HEK293 (cell line): ENCODE data around the gene FAM124A.

Experiments
- CTCF ChIA-PET: fragments of 350-600 bp; formaldehyde crosslinking; extraction: SDS; loops from one replicate; lab custom pipeline; 2021; ENCODE audit warnings: antibody characterized with exemption; lab: Yijun Ruan, JAX
- POLR2A ChIA-PET: fragments of 300-600 bp; formaldehyde crosslinking; extraction: SDS; loops from one replicate; lab custom pipeline; 2020; ENCODE audit warnings: antibody characterized with exemption, inconsistent platforms; lab: Yijun Ruan, JAX
- H3K27ac ChIP-seq: fragments of 200-500 bp; sonication (Bioruptor generic); 2 replicates; pipeline ENCODE4 v1.5.1; 2014; ENCODE audit warnings: low read depth, low read length, control low read depth, inconsistent platforms; ENCODE audit errors: extremely low read depth
- H3K36me3 ChIP-seq, 2 experiments: fragments of 200-500 bp in 1 of 2; sonication (Bioruptor generic) in 1 of 2; 1 replicate in 1 of 2; 2 replicates in 1 of 2; pipeline ENCODE4 v1.5.1; 2014 to 2017; ENCODE audit warnings: inconsistent platforms in 2 of 2, low read length in 2 of 2; ENCODE audit not compliant: control insufficient read depth in 2 of 2, insufficient read depth in 1 of 2
- H3K4me1 ChIP-seq: fragments of 200-500 bp; sonication (Bioruptor generic); 2 replicates; pipeline ENCODE4 v1.5.1; 2014; ENCODE audit warnings: mild to moderate bottlenecking, low read length, inconsistent platforms; ENCODE audit not compliant: control insufficient read depth, insufficient read depth
- H3K4me3 ChIP-seq: 2 replicates; pipeline ENCODE4 v1.5.1; 2011; ENCODE audit warnings: low read depth, mild to moderate bottlenecking, control low read depth, low read length, moderate library complexity
- H3K9me3 ChIP-seq: fragments of 200-500 bp; sonication (Bioruptor generic); 2 replicates; pipeline ENCODE4 v1.5.1; 2014; ENCODE audit warnings: low read depth, low read length, inconsistent platforms; ENCODE audit not compliant: control insufficient read depth, insufficient read depth
- GLI2 ChIP-seq: fragments of 450-650 bp; formaldehyde crosslinking; IDR thresholded peaks from 2 replicates; pipeline ENCODE4; 2017; ENCODE audit warnings: missing biosample characterization, missing genetic modification characterization, low read depth, borderline replicate concordance
- GLIS2 ChIP-seq: fragments of 450-650 bp; formaldehyde crosslinking; IDR thresholded peaks from 2 replicates; pipeline ENCODE4 v1.5.1; 2016; ENCODE audit warnings: missing biosample characterization, missing genetic modification characterization
- OVOL3 ChIP-seq: fragments of 450-650 bp; formaldehyde crosslinking; IDR thresholded peaks from 2 replicates; pipeline ENCODE4 v1.5.1; 2016; ENCODE audit warnings: missing biosample characterization, missing genetic modification characterization
- SP3 ChIP-seq: fragments of 450-650 bp; formaldehyde crosslinking; IDR thresholded peaks from 2 replicates; pipeline ENCODE4 v1.5.1; 2016; ENCODE audit warnings: missing biosample characterization, missing genetic modification characterization
- WT1 ChIP-seq: fragments of 450-650 bp; formaldehyde crosslinking; IDR thresholded peaks from 2 replicates; pipeline ENCODE4 v1.5.1; 2016; ENCODE audit warnings: missing biosample characterization, missing genetic modification characterization
- YY1 ChIP-seq: fragments of 450-650 bp; formaldehyde crosslinking; IDR thresholded peaks from 2 replicates; pipeline ENCODE4 v1.5.1; 2018; ENCODE audit warnings: missing biosample characterization, missing genetic modification characterization
- ZBTB8A ChIP-seq: fragments of 450-650 bp; formaldehyde crosslinking; IDR thresholded peaks from 2 replicates; pipeline ENCODE4 v1.5.1; 2016; ENCODE audit warnings: missing biosample characterization, missing genetic modification characterization
- ZFP41 ChIP-seq: fragments of 450-650 bp; formaldehyde crosslinking; IDR thresholded peaks from 2 replicates; pipeline ENCODE4 v1.5.1; 2016; ENCODE audit warnings: missing biosample characterization, missing genetic modification characterization, borderline replicate concordance
- ZNF175 ChIP-seq: fragments of 450-650 bp; formaldehyde crosslinking; IDR thresholded peaks from 2 replicates; pipeline ENCODE4 v1.5.1; 2016; ENCODE audit warnings: missing biosample characterization, missing genetic modification characterization
- ZNF202 ChIP-seq: fragments of 450-650 bp; formaldehyde crosslinking; IDR thresholded peaks from 2 replicates; pipeline ENCODE4 v1.5.1; 2016; ENCODE audit warnings: missing biosample characterization, missing genetic modification characterization, borderline replicate concordance
- ZNF423 ChIP-seq: fragments of 450-650 bp; formaldehyde crosslinking; IDR thresholded peaks from 2 replicates; pipeline ENCODE4 v1.5.1; 2016; ENCODE audit warnings: missing biosample characterization, missing genetic modification characterization
- ZNF544 ChIP-seq: fragments of 450-650 bp; formaldehyde crosslinking; IDR thresholded peaks from 2 replicates; pipeline ENCODE4 v1.5.0; 2017; ENCODE audit warnings: missing biosample characterization, missing genetic modification characterization
- ZNF610 ChIP-seq: fragments of 450-650 bp; formaldehyde crosslinking; IDR thresholded peaks from 2 replicates; pipeline ENCODE4 v1.5.1; 2016; ENCODE audit warnings: missing biosample characterization, missing genetic modification characterization, borderline replicate concordance
- ZNF629 ChIP-seq: fragments of 450-650 bp; formaldehyde crosslinking; IDR thresholded peaks from 2 replicates; pipeline ENCODE4 v1.5.1; 2017; ENCODE audit warnings: missing biosample characterization, missing genetic modification characterization
- TF ChIP-seq, protein P1 (sequence below): IDR thresholded peaks from 2 replicates; pipeline ENCODE4 v1.6.1; 2011; ENCODE audit warnings: mild to moderate bottlenecking, low read depth, low read length, borderline replicate concordance
- TF ChIP-seq, protein P2 (sequence below): fragments of 450-650 bp; formaldehyde crosslinking; IDR thresholded peaks from 2 replicates; pipeline ENCODE4 v1.5.1; 2016; ENCODE audit warnings: missing biosample characterization, missing genetic modification characterization, low read depth
- TF ChIP-seq, protein P3 (sequence below): fragments of 450-650 bp; formaldehyde crosslinking; IDR thresholded peaks from 2 replicates; pipeline ENCODE4 v1.5.1; 2017; ENCODE audit warnings: missing biosample characterization, missing genetic modification characterization

Gene FAM124A

DNA sequence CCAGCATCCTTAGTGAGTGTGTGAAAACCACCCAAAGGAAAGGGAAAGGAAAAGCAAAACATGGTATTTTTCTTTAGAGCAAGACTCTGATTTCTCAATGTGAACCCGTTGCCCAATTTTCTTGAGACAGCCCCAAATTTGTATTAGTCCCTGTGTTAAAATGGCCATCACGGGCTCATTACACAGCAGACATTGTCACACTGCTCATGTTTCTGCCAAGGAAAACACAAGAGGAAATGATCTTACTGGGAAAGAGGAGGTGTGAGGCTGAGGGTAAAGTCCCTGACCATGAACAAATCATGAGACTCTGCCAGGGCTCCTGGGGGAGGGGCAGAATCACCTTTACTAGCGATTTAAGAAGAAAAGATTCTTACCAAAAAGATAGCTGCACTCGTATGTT is 54.4 kb downstream of the FAM124A start:
- H3K4me1 ChIP-seq, result no peaks in the 10 kb centered on the region
- CTCF ChIA-PET, result interaction anchor here (0.6 to 3.6 kb wide), 2 partner anchors 10 to 262 kb away, joined by 4 to 15 read pairs; no protein-coding TSS in a partner anchor

DNA sequence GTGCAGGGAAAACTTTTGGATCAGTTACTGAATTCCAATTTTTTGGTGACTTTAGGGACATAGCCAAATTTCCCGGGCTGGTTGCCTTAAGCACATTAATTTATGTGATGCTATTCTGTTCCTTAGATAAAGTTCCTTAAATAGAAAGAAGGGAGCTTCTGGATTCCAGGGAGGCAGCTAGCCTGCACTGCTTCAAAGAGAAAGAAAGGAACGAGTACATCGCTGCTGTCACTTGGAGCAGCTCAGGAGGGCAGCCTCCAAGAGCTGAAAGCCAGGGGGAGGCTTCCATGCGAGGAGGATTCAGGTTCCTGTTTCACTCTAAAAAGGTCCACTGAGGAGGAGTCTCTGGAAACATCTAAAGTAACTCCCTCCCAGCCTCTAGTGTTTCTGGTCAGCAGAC is 55.7 kb downstream of the FAM124A start:
- CTCF ChIA-PET, result interaction anchor here (3.6 kb wide), 1 partner anchor 9 kb away, joined by 15 read pairs; no protein-coding TSS in a partner anchor
- no peak for TF ChIP-seq ZNF629 (tag by site-specific recombination)
- TF ChIP-seq, all 188 proteins: peak for 0
- POLR2A ChIA-PET, result no interaction called here
- H3K27ac ChIP-seq, result no peak overlapping the region
- H3K4me3 ChIP-seq, result no peak overlapping the region
- H3K36me3 ChIP-seq, result no peaks in the 10 kb centered on the region
- no peaks in the 10 kb centered on the region for H3K9me3 ChIP-seq
- H3K4me1 ChIP-seq, result no peaks in the 10 kb centered on the region

More for the DNA sequence above, 54.4 kb downstream of the FAM124A start:
- H3K36me3 ChIP-seq, result no peaks in the 10 kb centered on the region
- POLR2A ChIA-PET, result no interaction called here
- H3K27ac ChIP-seq, result no peak overlapping the region
- TF ChIP-seq GLIS2 (tag by site-specific recombination) (no peak), YY1 (tag by site-specific recombination) (no peak), ZNF202 (tag by site-specific recombination) (no peak), WT1 (no peak), GLI2 (no peak), ZNF544 (tag by site-specific recombination) (no peak), ZNF423 (tag by site-specific recombination) (no peak), OVOL3 (tag by site-specific recombination) (no peak), ZBTB8A (tag by site-specific recombination) (no peak), SP3 (tag by site-specific recombination) (no peak), ZNF175 (no peak), ZFP41 (tag by site-specific recombination) (no peak), ZNF610 (no peak)
- TF ChIP-seq, protein P1, sequence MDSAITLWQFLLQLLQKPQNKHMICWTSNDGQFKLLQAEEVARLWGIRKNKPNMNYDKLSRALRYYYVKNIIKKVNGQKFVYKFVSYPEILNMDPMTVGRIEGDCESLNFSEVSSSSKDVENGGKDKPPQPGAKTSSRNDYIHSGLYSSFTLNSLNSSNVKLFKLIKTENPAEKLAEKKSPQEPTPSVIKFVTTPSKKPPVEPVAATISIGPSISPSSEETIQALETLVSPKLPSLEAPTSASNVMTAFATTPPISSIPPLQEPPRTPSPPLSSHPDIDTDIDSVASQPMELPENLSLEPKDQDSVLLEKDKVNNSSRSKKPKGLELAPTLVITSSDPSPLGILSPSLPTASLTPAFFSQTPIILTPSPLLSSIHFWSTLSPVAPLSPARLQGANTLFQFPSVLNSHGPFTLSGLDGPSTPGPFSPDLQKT, result no peak
- TF ChIP-seq, protein P2, sequence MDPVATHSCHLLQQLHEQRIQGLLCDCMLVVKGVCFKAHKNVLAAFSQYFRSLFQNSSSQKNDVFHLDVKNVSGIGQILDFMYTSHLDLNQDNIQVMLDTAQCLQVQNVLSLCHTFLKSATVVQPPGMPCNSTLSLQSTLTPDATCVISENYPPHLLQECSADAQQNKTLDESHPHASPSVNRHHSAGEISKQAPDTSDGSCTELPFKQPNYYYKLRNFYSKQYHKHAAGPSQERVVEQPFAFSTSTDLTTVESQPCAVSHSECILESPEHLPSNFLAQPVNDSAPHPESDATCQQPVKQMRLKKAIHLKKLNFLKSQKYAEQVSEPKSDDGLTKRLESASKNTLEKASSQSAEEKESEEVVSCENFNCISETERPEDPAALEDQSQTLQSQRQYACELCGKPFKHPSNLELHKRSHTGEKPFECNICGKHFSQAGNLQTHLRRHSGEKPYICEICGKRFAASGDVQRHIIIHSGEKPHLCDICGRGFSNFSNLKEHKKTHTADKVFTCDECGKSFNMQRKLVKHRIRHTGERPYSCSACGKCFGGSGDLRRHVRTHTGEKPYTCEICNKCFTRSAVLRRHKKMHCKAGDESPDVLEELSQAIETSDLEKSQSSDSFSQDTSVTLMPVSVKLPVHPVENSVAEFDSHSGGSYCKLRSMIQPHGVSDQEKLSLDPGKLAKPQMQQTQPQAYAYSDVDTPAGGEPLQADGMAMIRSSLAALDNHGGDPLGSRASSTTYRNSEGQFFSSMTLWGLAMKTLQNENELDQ (tag by site-specific recombination), result no peak
- TF ChIP-seq, protein P3, sequence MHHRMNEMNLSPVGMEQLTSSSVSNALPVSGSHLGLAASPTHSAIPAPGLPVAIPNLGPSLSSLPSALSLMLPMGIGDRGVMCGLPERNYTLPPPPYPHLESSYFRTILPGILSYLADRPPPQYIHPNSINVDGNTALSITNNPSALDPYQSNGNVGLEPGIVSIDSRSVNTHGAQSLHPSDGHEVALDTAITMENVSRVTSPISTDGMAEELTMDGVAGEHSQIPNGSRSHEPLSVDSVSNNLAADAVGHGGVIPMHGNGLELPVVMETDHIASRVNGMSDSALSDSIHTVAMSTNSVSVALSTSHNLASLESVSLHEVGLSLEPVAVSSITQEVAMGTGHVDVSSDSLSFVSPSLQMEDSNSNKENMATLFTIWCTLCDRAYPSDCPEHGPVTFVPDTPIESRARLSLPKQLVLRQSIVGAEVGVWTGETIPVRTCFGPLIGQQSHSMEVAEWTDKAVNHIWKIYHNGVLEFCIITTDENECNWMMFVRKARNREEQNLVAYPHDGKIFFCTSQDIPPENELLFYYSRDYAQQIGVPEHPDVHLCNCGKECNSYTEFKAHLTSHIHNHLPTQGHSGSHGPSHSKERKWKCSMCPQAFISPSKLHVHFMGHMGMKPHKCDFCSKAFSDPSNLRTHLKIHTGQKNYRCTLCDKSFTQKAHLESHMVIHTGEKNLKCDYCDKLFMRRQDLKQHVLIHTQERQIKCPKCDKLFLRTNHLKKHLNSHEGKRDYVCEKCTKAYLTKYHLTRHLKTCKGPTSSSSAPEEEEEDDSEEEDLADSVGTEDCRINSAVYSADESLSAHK (tag by site-specific recombination), result no peak
- TF ChIP-seq, all 188 proteins: peak for 0
- no peaks in the 10 kb centered on the region for H3K9me3 ChIP-seq
- H3K4me3 ChIP-seq, result no peak overlapping the region
